Measurements from ENCODE around the gene AKT1.

The AKT1 gene

GRCh38 chr14:104786091-104786586, 9.4 kb downstream of the AKT1 start:
- DNase-seq (ENCODE audit: low read depth in 2 of 2): no peak

DNA sequence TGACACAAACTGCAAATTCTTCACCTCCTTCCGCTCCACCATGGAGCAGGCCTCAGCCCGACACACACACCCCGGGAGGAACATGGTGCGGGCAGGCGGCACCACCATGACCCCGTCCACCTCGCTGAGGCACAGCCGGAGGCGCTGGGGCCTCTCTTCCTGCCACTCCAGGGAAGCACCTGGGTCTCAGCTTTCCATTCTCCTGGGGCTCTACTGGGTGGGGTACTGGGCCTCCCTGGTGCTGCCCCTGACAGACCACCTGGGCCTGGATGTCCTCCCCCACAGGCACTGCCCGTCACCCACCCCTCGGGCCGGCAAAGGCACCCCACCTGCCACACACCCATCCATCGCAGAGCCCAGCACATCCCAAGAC, 9.9 kb downstream of the AKT1 start:
- no peak for DNase-seq (ENCODE audit: low read depth in 2 of 2)

GRCh38 chr14:104784846-104785707, 10.5 kb downstream of the AKT1 start:
- no peak for DNase-seq (ENCODE audit: low read depth in 2 of 2)

DNA sequence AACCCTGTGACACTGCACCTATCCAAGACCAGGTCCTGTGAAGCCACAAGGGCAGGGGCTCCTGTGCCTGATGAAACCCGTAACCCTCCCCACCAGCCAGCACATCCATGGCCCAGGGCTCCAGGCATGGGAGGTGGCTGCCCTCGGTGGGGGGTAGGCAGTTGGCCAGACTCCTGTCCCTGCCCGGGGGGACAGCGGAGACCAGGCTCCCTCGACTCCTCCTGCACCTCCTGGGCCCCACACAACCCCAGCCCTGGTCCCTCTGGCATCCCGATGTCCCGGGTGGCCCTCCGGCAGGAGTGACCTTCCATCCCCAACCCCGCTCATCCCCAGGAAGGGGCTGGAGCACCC, 11.4 kb downstream of the AKT1 start:
- no peak for DNase-seq (ENCODE audit: low read depth in 2 of 2)

DNA sequence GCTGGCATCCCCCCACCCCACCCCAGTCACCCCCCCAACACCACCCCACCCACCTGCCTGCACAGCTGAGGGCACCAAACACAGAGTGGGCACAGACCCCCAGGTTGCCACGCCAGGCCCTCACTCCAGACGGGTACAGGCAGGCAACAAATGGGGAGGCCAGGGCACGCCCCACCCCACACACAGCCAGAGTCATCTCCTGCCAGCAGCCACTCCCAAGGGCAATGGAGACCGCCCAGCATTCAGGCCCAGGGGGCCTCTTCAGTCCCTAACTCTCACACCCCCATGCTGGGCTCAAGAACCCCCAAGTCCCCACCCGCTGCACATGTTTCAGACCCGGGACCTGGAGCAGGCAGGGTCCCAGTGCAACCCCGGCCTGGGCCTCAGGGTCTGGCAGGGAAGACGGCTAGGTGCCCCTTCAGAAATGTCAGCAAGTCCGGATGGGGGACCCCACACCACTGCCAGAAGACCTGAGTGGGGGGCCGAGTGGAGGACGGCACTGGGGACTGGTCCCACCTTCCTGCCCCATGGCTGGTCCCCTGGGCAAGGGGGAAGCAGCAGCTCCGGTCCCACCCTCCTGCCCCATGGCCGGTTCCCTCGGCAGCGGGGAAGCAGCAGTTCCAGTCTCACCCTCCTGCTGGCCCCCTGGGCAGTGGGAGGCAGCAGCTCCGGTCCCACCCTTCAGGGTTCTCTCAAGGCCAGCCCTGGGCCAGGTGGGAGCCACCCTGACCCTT, 11.9 kb downstream of the AKT1 start:
- no peak for DNase-seq (ENCODE audit: low read depth in 2 of 2)

DNA sequence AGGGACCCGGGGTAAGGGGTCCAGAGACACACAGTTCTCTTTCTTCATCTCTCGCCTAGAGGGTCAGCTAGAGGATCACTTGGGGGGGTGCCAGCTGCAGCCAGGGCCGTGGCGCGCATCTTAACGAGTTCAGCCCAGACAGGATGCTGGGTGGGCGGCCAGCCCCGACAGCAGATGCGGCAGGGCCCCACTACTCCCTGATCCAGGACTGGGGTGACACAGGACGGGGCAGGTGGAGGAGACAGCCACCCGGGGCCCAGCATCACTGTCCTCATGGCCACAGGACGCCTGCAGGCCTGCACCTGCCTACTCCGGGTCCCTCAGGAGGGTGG, 12.8 kb downstream of the AKT1 start:
- no peak for DNase-seq (ENCODE audit: low read depth in 2 of 2)

- DNase-seq (ENCODE audit: low read depth in 2 of 2): no peak
Measured at GRCh38 chr14:104782086-104782807, 13.3 kb downstream of the AKT1 start.

- DNase-seq (ENCODE audit: low read depth in 2 of 2): no peak
Measured at GRCh38 chr14:104781271-104782077, 14.1 kb downstream of the AKT1 start.

DNA sequence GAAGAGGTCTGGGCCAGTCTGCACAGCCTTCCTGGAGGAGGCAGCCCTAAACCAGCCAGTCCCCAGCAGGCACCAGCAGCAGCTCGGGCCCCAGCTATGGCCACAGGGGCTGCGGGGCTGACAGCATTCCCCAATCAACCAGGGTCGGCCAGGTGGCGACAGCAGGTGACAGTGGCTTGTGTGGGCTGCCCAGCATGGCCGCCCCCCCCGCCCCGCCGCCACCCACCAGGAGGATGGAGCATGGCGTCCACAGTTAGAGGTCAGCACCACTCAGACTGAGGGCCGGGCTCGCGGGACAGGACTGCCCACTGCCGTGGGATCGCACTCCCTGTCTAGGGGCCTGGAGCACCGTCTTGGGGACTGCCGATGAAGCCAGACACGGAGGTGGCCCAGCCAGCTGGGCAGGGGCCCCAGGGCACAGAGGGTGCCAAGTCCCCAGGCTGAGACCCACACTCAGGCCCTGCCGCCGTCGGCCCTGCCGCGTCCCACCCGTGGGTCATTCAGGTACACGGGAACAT, 15.0 kb downstream of the AKT1 start:
- no peak for DNase-seq (ENCODE audit: low read depth in 2 of 2)

DNA sequence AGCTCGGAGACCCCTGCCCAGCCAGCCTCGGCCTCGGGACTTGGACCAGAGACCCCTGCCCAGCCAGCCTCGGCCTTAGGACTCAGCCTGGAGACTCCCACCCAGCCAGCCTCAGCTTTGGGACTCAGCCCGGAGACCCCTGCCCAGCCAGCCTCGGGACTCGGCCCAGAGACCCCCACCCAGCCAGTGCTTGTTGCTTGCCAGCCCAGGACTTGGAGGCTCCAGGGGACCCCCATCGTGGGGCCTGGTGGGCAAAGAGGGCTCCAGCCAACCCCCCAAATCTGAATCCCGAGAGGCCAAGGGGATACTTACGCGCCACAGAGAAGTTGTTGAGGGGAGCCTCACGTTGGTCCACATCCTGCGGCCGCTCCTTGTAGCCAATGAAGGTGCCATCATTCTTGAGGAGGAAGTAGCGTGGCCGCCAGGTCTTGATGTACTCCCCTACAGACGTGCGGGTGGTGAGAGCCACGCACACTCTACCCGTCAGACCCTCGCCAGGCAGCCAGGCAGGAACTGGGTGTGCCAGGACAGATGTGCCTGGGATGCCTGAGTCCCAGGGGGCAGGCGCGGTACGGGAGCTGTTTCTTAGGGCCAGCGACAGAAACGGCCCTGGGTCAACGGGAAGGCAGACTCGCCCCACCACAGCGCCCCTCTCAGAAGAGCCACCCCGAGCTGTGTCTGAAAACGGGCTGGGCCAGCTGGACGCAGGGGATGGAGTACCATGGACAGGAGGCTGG, 15.6 kb downstream of the AKT1 start:
- DNase-seq (ENCODE audit: low read depth in 2 of 2): no peak

- no peak for DNase-seq (ENCODE audit: low read depth in 2 of 2)
Measured at GRCh38 chr14:104778694-104779331, 16.7 kb downstream of the AKT1 start.

- DNase-seq (ENCODE audit: low read depth in 2 of 2): no peak
Measured at GRCh38 chr14:104777808-104778249, 17.7 kb downstream of the AKT1 start.

- DNase-seq (ENCODE audit: low read depth in 2 of 2): no peak
Measured at GRCh38 chr14:104776961-104777807, 18.4 kb downstream of the AKT1 start.

DNA sequence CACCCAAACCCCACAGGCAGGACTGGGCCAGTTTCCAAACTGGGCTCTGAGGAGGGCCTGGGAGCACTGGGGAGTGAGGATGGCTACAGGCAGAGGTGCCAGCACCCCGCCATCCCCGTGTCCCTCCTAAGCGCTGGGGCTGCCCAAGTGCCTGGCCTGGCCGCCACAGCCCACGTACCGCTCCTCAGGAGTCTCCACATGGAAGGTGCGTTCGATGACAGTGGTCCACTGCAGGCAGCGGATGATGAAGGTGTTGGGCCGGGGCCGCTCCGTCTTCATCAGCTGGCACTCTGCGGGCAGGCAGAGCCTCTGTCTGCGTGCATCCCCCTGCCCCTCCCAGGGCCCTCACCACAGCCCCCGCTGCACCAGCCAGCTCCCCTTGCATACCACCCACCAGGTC, 19.1 kb downstream of the AKT1 start:
- no peak for DNase-seq (ENCODE audit: low read depth in 2 of 2)

- no peak for DNase-seq (ENCODE audit: low read depth in 2 of 2)
Measured at GRCh38 chr14:104775073-104775489, 20.5 kb downstream of the AKT1 start.

- no peak for DNase-seq (ENCODE audit: low read depth in 2 of 2)
Measured at GRCh38 chr14:104774453-104775072, 21.0 kb downstream of the AKT1 start.

GRCh38 chr14:104773505-104774452, 21.8 kb downstream of the AKT1 start:
- DNase-seq (ENCODE audit: low read depth in 2 of 2): no peak
